ENCODE measurements around the gene GREB1L. TPM values are rescaled to one million over a fixed set of nuclear protein-coding genes. Genes with fewer than 3 reads are reported as not detected.
"Not testable (repeated sequence)": the region's sequence is repeated elsewhere in the genome, so short reads cannot be mapped to it uniquely, and the experiment has no call there.

GREB1L gene
- total and polyA plus RNA-seq, 2 experiments from 2014 or later, result 4.2 to 7.8 TPM

DNA sequence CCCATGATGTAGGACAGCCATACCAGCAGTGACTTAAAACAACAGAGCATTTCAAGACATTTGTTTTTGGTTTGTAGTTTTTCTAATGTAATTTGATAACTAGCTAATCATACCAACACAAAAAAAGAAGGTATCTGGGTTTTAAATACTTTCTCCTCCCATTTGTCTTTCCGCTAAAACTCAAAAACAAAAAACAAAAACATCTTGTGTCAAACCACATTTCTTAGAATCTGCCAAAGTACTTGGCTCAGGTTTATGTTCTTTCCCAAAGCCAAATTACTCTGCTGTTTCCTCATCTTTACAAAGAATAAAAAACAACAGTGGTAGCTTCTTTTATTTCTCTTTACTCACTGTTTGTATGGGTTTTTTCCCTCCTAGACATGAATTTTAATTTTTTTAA, 71.5 kb downstream of the GREB1L start:
- Histone ChIP-seq H3K9me3 (ENCODE audit: low read depth) (no peaks in the 10 kb centered on the region), H3K27ac (no peak overlapping the region), H3K4me3 (no peak overlapping the region), H3K4me1 (ENCODE audit: low read depth) (peaks cover 10% of the 10 kb centered on the region), H3K27me3 (no peaks in the 10 kb centered on the region), H3K36me3 (no peaks in the 10 kb centered on the region)
- TF ChIP-seq, protein P1, sequence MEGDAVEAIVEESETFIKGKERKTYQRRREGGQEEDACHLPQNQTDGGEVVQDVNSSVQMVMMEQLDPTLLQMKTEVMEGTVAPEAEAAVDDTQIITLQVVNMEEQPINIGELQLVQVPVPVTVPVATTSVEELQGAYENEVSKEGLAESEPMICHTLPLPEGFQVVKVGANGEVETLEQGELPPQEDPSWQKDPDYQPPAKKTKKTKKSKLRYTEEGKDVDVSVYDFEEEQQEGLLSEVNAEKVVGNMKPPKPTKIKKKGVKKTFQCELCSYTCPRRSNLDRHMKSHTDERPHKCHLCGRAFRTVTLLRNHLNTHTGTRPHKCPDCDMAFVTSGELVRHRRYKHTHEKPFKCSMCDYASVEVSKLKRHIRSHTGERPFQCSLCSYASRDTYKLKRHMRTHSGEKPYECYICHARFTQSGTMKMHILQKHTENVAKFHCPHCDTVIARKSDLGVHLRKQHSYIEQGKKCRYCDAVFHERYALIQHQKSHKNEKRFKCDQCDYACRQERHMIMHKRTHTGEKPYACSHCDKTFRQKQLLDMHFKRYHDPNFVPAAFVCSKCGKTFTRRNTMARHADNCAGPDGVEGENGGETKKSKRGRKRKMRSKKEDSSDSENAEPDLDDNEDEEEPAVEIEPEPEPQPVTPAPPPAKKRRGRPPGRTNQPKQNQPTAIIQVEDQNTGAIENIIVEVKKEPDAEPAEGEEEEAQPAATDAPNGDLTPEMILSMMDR (IDR thresholded peaks at IDR 0.05; ENCODE audit: low read depth, low read length), result no peak
- DNase-seq (ENCODE audit: low read depth in 1 of 2, low spot score in 1 of 2), result no peak

DNA sequence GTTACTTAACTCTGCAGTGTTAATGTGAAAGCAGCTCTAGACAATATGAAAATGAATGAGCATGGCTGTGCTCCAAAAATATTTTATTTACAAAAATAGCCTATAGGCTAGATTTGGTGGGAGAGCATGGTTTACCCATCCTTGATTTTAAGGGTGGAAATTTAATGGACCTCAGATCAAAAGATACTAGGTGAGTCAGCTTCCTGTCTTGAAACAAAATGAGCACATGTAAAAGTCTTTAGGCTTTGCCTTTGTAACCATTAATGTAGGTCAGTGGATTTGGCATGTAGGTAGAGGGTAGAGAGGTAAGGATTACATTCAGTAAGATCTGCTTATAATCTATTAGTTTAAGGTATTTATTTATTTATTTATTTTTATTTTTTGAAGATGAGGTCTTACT, 72.7 kb downstream of the GREB1L start:
- H3K27ac ChIP-seq, result no peak overlapping the region

DNA sequence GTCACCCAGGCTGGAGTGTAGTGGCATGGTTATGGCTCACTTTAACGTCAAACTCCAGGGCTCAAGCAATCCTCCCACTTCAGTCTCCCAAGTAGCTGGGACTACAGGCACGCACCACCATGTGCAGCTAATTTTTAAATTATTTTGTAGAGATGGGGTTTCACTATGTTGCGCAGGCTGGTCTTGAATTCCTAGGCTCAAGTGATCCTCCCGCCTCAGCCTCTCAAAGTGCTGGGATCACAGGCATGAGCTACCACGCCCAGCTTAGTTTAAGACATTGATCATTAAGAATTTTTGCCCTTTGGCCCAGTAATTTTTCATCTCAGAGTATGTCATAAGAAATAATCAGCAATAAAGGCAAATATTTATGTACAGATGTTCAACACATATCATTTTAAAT, 73.1 kb downstream of the GREB1L start:
- not testable (repeated sequence) for H3K4me3 ChIP-seq; DNase-seq (ENCODE audit: low read depth in 1 of 2, low spot score in 1 of 2); H3K9me3 ChIP-seq (ENCODE audit: low read depth); H3K36me3 ChIP-seq; H3K27me3 ChIP-seq
- Histone ChIP-seq H3K27ac (peak overlapping the region; percentile 45), H3K4me1 (ENCODE audit: low read depth) (peaks cover 10% of the 10 kb centered on the region)

More for the DNA sequence above, 72.7 kb downstream of the GREB1L start:
- no peak for DNase-seq (ENCODE audit: low read depth in 1 of 2, low spot score in 1 of 2)
- Histone ChIP-seq H3K9me3 (ENCODE audit: low read depth) (no peaks in the 10 kb centered on the region), H3K4me1 (ENCODE audit: low read depth) (peaks cover 10% of the 10 kb centered on the region), H3K36me3 (no peaks in the 10 kb centered on the region), H3K27me3 (no peaks in the 10 kb centered on the region), H3K4me3 (no peak overlapping the region)
- TF ChIP-seq, protein P1 (IDR thresholded peaks at IDR 0.05; ENCODE audit: low read depth, low read length), result no peak

DNA sequence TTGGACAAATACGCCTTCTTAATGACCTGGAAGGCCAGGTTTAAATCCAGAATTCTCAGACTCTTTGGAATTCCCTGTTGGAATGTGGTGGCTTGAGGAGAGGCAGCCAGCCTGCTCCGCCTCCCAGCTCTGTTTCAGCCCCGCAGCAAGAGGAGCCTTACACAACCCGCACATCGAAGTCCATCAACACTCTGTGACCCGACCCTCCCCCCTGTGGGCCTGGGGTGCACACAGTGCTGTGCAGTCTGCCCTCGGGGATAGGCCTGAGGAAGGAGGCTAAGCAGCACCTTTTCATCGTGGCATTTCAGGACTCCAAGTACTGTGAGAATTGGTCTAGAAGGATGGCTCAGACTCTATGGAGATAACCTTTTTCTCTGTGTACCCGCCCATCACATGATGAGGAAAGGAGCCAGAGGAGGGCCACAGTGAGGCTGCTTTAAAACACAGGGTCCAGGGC, 73.7 kb downstream of the GREB1L start:
- Histone ChIP-seq H3K27me3 (no peaks in the 10 kb centered on the region), H3K9me3 (ENCODE audit: low read depth) (no peaks in the 10 kb centered on the region), H3K36me3 (no peaks in the 10 kb centered on the region), H3K4me1 (ENCODE audit: low read depth) (peaks cover 10% of the 10 kb centered on the region), H3K27ac (peak overlapping the region; percentile 45), H3K4me3 (no peak overlapping the region)
- TF ChIP-seq, protein P1 (IDR thresholded peaks at IDR 0.05; ENCODE audit: low read depth, low read length), result no peak
- DNase-seq (ENCODE audit: low read depth in 1 of 2, low spot score in 1 of 2), result peak in 1 of 2 donors; percentile 52

DNA sequence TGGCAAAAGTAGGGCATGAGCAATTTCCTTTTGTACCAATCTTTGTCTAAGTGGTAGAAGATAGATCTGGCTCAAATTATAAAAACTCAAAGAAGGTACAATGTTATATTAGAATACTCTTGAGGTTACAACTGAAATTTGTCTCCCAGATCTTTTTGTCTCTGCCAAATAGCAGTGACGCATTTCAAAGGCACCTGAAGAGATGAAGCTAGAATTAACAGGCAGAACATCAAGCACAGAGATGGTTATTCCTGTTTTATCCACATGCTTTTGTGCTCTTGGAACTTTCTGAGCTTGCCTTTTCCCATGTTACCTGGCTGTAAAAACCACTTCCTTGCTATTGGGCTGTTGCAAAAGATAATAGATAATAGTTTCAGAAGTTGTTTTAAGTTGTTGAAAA, 74.3 kb downstream of the GREB1L start:
- peaks cover 10% of the 10 kb centered on the region for H3K4me1 ChIP-seq (ENCODE audit: low read depth)
- peak overlapping the region; percentile 45 for H3K27ac ChIP-seq
- H3K4me3 ChIP-seq, result no peak overlapping the region
- TF ChIP-seq, protein P1 (IDR thresholded peaks at IDR 0.05; ENCODE audit: low read depth, low read length), result no peak
- no peaks in the 10 kb centered on the region for H3K36me3 ChIP-seq
- H3K27me3 ChIP-seq, result no peaks in the 10 kb centered on the region
- no peaks in the 10 kb centered on the region for H3K9me3 ChIP-seq (ENCODE audit: low read depth)
- no peak for DNase-seq (ENCODE audit: low read depth in 1 of 2, low spot score in 1 of 2)

DNA sequence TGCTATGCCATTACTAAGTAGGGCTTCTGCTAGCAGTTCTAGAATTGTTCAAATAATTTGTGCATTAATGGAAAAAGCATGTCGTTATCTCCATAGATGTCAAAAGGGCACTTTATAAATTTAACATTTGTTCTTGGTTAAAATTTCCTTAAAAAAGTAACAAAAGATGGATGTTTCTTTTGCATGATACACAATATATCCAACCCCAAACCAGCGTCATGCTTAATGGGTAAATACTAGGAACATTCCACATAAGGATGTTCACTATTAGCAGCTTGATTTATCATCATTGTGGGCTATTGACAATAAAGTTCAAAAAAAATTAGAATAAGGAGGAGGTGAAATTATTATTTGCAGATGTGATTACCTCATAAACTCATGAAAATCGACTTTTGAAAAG, 79.7 kb downstream of the GREB1L start:
- no peak overlapping the region for H3K27ac ChIP-seq
- DNase-seq (ENCODE audit: low read depth in 1 of 2, low spot score in 1 of 2), result no peak
- H3K27me3 ChIP-seq, result no peaks in the 10 kb centered on the region
- H3K4me1 ChIP-seq (ENCODE audit: low read depth), result no peaks in the 10 kb centered on the region
- TF ChIP-seq, protein P1 (IDR thresholded peaks at IDR 0.05; ENCODE audit: low read depth, low read length), result no peak
- H3K4me3 ChIP-seq, result no peak overlapping the region
- no peaks in the 10 kb centered on the region for H3K36me3 ChIP-seq
- H3K9me3 ChIP-seq (ENCODE audit: low read depth), result no peaks in the 10 kb centered on the region

Data from cardiac muscle cell (in vitro differentiated cells and primary cell).